Airway epithelial cell (primary cell): ENCODE results near the gene TEKT2. TPM values are rescaled to one million over a fixed set of nuclear protein-coding genes. Genes with fewer than 3 reads are reported as not detected.

Source experiments
- total RNA-seq: library from RNA; depleted of rRNA; stranded (reverse); fragments of >200 nt; gene quantifications from 2 replicates; pipeline ENCODE4 v1.2.3, GENCODE V29; 2015

Gene TEKT2, protein sequence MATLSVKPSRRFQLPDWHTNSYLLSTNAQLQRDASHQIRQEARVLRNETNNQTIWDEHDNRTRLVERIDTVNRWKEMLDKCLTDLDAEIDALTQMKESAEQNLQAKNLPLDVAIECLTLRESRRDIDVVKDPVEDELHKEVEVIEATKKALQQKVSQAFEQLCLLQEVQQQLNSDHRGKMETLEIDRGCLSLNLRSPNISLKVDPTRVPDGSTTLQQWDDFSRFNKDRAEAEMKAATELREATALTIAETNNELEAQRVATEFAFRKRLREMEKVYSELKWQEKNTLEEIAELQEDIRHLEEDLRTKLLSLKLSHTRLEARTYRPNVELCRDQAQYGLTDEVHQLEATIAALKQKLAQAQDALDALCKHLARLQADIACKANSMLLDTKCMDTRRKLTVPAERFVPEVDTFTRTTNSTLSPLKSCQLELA
- total RNA-seq: 0.21 and 0.65 TPM in 2 replicates

GRCh38 chr1:36083635-36084496 is at the start of gene TEKT2:
TEKT2 (plus strand) TSS chr1:36084094; CDS start chr1:36084922, 828 bp downstream.

GRCh38 chr1:36088577-36089392 is 4.9 kb downstream of the TEKT2 start, which contains the start of gene ADPRS:
ADPRS (plus strand) TSS chr1:36088892; CDS start chr1:36088905, 13 bp downstream.

GRCh38 chr1:36125129-36125991 is 41.5 kb downstream of the TEKT2 start, which contains the start of gene COL8A2:
COL8A2 (minus strand) TSS chr1:36125222; CDS start chr1:36100242, 24,980 bp downstream.

Other genes with a start within 250 kb of the TEKT2 start
- 10.3 and 15.8 TPM in 2 replicates for gene AGO1, start 200.9 kb upstream of the TEKT2 start, total RNA-seq
- 5.4 and 14.0 TPM in 2 replicates for gene AGO3, start 153.0 kb upstream of the TEKT2 start, total RNA-seq
- 53.6 and 69.9 TPM in 2 replicates for gene ADPRS, start 4.8 kb downstream of the TEKT2 start, total RNA-seq
- 0.74 and 1.1 TPM in 2 replicates for gene COL8A2, start 41.1 kb downstream of the TEKT2 start, total RNA-seq
- 105 and 113 TPM in 2 replicates for gene TRAPPC3, start 65.4 kb downstream of the TEKT2 start, total RNA-seq
- 215 and 318 TPM in 2 replicates for gene MAP7D1, start 72.1 kb downstream of the TEKT2 start, total RNA-seq
- 55.6 and 95.5 TPM in 2 replicates for gene THRAP3, start 140.3 kb downstream of the TEKT2 start, total RNA-seq
- 5.8 and 7.6 TPM in 2 replicates for gene SH3D21, start 222.3 kb downstream of the TEKT2 start, total RNA-seq
- 32.0 and 36.7 TPM in 2 replicates for gene EVA1B, start 239.6 kb downstream of the TEKT2 start, total RNA-seq